GM10248 (cell line): ENCODE measurements around the gene SLC6A6.

ENCODE experiments used
- CTCF ChIA-PET: fragments of 300-600 bp; sonication (Branson Sonifier 250); formaldehyde crosslinking; extraction: SDS; loops from one replicate; lab custom pipeline; 2021; ENCODE audit warnings: antibody characterized with exemption; lab: Yijun Ruan, JAX
- POLR2A ChIA-PET: fragments of 350-650 bp; sonication (Branson Sonifier 250); formaldehyde crosslinking; extraction: SDS; loops from one replicate; lab custom pipeline; 2020; ENCODE audit warnings: antibody characterized with exemption; lab: Yijun Ruan, JAX
- DNase-seq: peaks from one replicate; pipeline ENCODE4 v3.0.0; 2012; ENCODE audit errors: extremely low spot score
- TF ChIP-seq, protein P1 (sequence below): IDR thresholded peaks from 2 replicates; pipeline ENCODE4 v1.5.1; 2012; ENCODE audit warnings: mild to moderate bottlenecking, low read depth; ENCODE audit errors: extremely low read depth, missing control alignments, control extremely low read depth

SLC6A6 gene

DNA sequence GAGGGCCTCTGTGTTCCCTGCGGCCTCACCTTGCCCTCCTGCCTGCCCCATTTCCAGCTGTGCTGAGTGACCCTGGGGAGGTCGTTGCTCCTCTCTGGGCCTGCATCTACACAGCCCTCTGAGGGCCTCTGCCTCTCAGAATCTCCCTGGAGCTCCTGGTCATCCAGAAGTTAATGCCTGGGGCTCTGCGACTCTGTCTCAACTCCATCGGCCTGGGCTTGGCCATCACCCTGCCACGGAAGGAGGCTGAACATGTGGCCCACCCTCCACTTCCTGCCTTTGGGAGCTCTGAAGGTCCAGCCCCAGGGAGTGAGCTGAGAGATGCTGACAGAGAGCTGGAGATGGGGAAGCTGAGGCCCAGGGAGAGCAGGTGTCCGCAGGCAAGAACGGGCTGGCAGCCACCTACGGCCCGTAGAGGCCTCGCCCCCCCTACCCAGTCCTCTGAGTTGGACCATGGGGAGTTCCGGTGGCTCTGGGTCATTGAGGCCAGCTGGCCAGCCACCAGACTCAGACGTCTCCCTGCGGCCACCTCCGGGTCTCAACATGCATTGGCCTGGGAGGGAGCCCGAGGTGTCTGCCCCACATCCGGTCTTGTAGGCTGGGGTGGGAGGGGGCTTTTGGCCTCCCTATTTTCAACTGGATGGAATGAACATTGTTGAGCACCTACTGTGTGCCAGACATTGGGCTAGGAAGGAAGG lies 103.5 kb downstream of the SLC6A6 start:
- CTCF ChIA-PET, result interaction anchor here (0.9 to 4.0 kb wide), 3 partner anchors 7 to 416 kb away, joined by 3 to 26 read pairs (median 8); no protein-coding TSS in a partner anchor

DNA sequence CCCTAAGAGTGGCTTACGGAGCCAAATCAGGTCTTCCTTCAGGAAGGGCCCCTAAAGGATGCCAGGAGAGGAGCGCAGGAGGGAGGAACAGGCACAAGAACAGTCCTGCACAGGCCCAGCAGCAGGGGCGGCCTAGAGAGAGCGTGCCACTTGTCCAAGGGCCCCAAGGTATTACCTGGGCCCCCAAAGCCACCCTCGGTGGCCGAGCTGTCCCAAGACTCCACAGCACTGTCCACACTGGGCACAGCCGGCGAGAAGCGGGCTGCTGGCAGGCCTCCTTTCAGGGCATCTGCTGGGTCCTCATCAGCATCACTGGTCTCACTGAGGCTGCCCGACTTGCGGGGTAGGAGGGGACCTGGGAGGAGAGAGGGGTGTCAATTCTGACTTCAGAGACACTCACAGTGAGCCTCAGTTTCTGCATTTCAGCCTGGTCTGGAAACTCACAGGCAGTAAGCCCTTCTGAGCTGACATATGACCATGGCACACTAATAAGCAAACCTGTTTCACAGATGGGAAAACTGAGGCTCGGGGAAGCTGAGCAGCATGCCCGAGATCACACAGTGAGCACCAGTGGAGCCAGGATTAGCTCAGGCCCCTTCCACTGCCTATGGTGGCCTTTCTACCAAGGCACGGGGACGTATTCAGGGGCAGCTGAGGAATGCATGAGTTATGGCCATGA lies 104.4 kb downstream of the SLC6A6 start:
- no peak for DNase-seq
- TF ChIP-seq, protein P1, sequence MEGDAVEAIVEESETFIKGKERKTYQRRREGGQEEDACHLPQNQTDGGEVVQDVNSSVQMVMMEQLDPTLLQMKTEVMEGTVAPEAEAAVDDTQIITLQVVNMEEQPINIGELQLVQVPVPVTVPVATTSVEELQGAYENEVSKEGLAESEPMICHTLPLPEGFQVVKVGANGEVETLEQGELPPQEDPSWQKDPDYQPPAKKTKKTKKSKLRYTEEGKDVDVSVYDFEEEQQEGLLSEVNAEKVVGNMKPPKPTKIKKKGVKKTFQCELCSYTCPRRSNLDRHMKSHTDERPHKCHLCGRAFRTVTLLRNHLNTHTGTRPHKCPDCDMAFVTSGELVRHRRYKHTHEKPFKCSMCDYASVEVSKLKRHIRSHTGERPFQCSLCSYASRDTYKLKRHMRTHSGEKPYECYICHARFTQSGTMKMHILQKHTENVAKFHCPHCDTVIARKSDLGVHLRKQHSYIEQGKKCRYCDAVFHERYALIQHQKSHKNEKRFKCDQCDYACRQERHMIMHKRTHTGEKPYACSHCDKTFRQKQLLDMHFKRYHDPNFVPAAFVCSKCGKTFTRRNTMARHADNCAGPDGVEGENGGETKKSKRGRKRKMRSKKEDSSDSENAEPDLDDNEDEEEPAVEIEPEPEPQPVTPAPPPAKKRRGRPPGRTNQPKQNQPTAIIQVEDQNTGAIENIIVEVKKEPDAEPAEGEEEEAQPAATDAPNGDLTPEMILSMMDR, result no peak
- POLR2A ChIA-PET, result no interaction called here
- CTCF ChIA-PET, result interaction anchor here (2.8 to 4.0 kb wide), 2 partner anchors 8 to 274 kb away, joined by 8 to 26 read pairs; no protein-coding TSS in a partner anchor

More for the DNA sequence above, 103.5 kb downstream of the SLC6A6 start:
- DNase-seq, result no peak
- POLR2A ChIA-PET, result no interaction called here
- TF ChIP-seq, protein P1, result no peak

DNA sequence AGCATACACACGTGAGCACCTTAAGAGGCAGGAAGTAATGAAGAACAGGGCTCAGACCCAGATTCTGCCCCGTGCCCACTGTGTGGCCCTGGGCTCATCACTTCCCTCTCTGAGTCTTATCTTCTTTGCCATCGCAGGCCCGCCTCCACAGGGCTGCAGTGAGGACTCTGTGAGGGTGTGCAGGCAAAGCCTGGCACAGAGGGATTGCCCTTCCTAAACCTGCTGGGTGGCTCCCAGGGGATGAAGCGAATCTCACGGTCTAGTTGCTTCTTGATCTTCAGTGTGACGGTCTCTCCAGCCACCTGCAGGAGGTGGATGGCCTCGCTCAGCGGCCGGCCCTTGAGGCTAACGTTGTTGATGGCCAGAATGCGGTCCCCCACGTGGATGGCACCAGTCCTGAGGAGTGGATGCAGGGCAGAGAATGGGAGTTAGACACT lies 104.9 kb downstream of the SLC6A6 start:
- TF ChIP-seq, protein P1, result no peak
- CTCF ChIA-PET, result interaction anchor here (1.3 to 4.0 kb wide), 6 partner anchors 8 to 406 kb away, joined by 3 to 26 read pairs (median 6); no protein-coding TSS in a partner anchor
- DNase-seq, result no peak
- POLR2A ChIA-PET, result no interaction called here

DNA sequence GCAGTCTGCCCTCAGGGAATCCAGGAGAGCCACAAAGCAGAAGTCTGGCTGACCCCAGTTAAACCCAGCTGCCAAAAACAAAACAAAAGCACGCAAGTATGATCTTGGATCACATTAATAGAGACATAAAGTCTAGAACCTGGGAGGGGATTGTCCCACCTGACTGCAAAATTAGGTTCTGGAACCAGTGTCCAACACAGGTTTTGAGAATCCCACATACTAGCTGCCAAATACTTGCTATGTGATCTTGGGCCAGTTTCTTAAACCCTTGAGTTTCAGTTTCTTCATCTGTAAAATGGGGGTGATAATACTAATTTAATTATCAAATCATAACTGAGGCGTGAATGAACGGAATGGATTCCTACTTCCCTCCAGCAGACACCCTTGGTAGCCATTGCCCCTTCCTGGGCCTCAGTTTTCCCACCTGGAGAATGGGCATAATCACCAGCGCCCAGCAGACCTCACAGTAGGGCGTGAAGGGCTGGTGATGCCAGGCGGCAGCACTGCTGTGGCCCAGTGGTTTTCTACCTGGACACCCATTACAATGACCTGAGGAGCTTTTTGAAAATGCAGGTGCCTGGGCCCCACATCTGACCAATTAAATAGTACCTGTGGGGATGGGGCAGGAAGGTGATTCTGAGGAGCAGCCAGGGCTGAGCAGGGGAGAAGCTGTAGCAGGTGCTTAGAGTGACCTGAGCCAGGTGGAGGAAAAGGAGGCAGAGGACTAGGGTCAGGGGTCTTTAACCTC lies 105.5 kb downstream of the SLC6A6 start:
- CTCF ChIA-PET, result interaction anchor here (0.8 to 5.8 kb wide), 17 partner anchors 9 to 419 kb away, joined by 3 to 59 read pairs (median 5); no protein-coding TSS in a partner anchor
- DNase-seq, result no peak
- TF ChIP-seq, protein P1, result no peak
- POLR2A ChIA-PET, result no interaction called here

DNA sequence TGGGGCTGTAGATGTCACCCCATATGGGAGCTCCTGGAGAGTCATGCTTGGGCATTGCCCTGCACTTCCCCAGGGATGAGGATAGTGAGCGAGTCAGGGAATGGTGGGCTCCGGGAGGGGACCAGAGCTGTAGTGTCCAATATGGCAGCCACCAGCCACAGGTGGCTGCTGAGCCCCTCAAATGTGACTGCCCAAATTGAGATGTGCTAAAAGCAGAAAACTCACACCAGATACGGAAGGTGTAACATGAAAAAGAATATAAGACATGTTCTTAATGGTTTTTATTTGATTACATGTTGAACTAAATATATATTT lies 106.1 kb downstream of the SLC6A6 start:
- ChIA-PET CTCF (interaction anchor here (0.8 to 5.8 kb wide), 21 partner anchors 9 to 419 kb away, joined by 3 to 59 read pairs (median 5); no protein-coding TSS in a partner anchor), POLR2A (no interaction called here)
- TF ChIP-seq, protein P1, result no peak

More for the DNA sequence above, 106.1 kb downstream of the SLC6A6 start:
- DNase-seq, result no peak
